ENCODE results near the gene CELF5.
A peak's percentile ranks its signal among the peaks of the same experiment; 100 is the strongest.
"Not testable (repeated sequence)": the region's sequence is repeated elsewhere in the genome, so short reads cannot be mapped to it uniquely, and the experiment has no call there.

The CELF5 gene

GRCh38 chr19:3295581-3295980 lies 71.1 kb downstream of the CELF5 start:
- DNase-seq: no peak

GRCh38 chr19:3296034-3296433 lies 71.6 kb downstream of the CELF5 start:
- DNase-seq: no peak

- no peak for DNase-seq
Measured at GRCh38 chr19:3296446-3296845, 72.0 kb downstream of the CELF5 start.

- DNase-seq: no peak
Measured at GRCh38 chr19:3298853-3299449, 74.5 kb downstream of the CELF5 start.

GRCh38 chr19:3300566-3300965 lies 76.1 kb downstream of the CELF5 start:
- not testable (repeated sequence) for DNase-seq

GRCh38 chr19:3302755-3303154 lies 78.3 kb downstream of the CELF5 start:
- DNase-seq: no peak

GRCh38 chr19:3304871-3305423 lies 80.5 kb downstream of the CELF5 start:
- peak; percentile 52 to 83 (median 68) for DNase-seq

- no peak for DNase-seq
Measured at GRCh38 chr19:3309724-3310123, 85.3 kb downstream of the CELF5 start.

GRCh38 chr19:3310280-3310679 lies 85.8 kb downstream of the CELF5 start:
- DNase-seq: no peak

GRCh38 chr19:3310711-3311110 lies 86.2 kb downstream of the CELF5 start:
- no peak for DNase-seq

GRCh38 chr19:3313199-3313575 lies 88.7 kb downstream of the CELF5 start:
- no peak for DNase-seq

- DNase-seq: no peak
Measured at GRCh38 chr19:3314962-3315675, 90.7 kb downstream of the CELF5 start.

- no peak for DNase-seq
Measured at GRCh38 chr19:3315676-3315973, 91.2 kb downstream of the CELF5 start.

- no peak for DNase-seq
Measured at GRCh38 chr19:3316132-3316648, 91.7 kb downstream of the CELF5 start.

- DNase-seq: no peak
Measured at GRCh38 chr19:3316659-3317207, 92.3 kb downstream of the CELF5 start.

GRCh38 chr19:3319643-3320353 lies 95.3 kb downstream of the CELF5 start:
- DNase-seq: no peak

GRCh38 chr19:3320354-3320670 lies 95.9 kb downstream of the CELF5 start:
- no peak for DNase-seq

GRCh38 chr19:3320853-3321252 lies 96.4 kb downstream of the CELF5 start:
- DNase-seq: no peak

- DNase-seq: no peak
Measured at GRCh38 chr19:3321696-3322095, 97.2 kb downstream of the CELF5 start.

GRCh38 chr19:3322199-3322978 lies 97.9 kb downstream of the CELF5 start:
- no peak for DNase-seq

- no peak for DNase-seq
Measured at GRCh38 chr19:3323026-3323425, 98.6 kb downstream of the CELF5 start.

GRCh38 chr19:3323658-3324057 lies 99.2 kb downstream of the CELF5 start:
- no peak for DNase-seq

GRCh38 chr19:3324405-3324856 lies 100.0 kb downstream of the CELF5 start:
- DNase-seq: peak; percentile 17 to 69 (median 55)
